GM23338 (cell line): ENCODE data around the gene RAMP1.

Source experiments
- CREB1 ChIP-seq: fragments of 250-450 bp; sonication (Bioruptor Pico); IDR thresholded peaks from 2 replicates; pipeline ENCODE4 v1.5.0; 2020; ENCODE audit warnings: low read depth, mild to moderate bottlenecking, moderate library complexity
- EZH2 ChIP-seq: fragments of 200-600 bp; sonication (generic); IDR thresholded peaks from one replicate; pipeline ENCODE4 v1.8.0; 2017; ENCODE audit warnings: antibody characterized with exemption, mild to moderate bottlenecking, low read depth; ENCODE audit not compliant: unreplicated experiment
- EZH2phosphoT487 ChIP-seq: fragments of 200-600 bp; sonication (generic); IDR thresholded peaks from one replicate; pipeline ENCODE4 v1.8.1; 2018; ENCODE audit warnings: antibody characterized with exemption; ENCODE audit not compliant: unreplicated experiment
- JUNB ChIP-seq: IDR thresholded peaks from one replicate; pipeline ENCODE4 v1.6.1; 2016; ENCODE audit warnings: antibody characterized with exemption; ENCODE audit not compliant: unreplicated experiment
- POLR2AphosphoS5 ChIP-seq: IDR thresholded peaks from 2 replicates; pipeline ENCODE4 v1.6.1; 2016; ENCODE audit warnings: antibody characterized with exemption, low read depth
- ZNF331 ChIP-seq: fragments of 250-450 bp; sonication (Bioruptor Pico); IDR thresholded peaks from 2 replicates; pipeline ENCODE4 v1.5.0; 2020; ENCODE audit warnings: low read depth, mild to moderate bottlenecking, moderate library complexity
- TF ChIP-seq, protein P1 (sequence below), 2 experiments: fragments of 200-600 bp in 1 of 2; sonication (generic) in 1 of 2; conservative IDR thresholded peaks; 2 replicates each; pipeline versions ENCODE4 v1.5.1 to v1.6.1; 2016 to 2017; ENCODE audit warnings: antibody characterized with exemption in 2 of 2, low read depth in 2 of 2, mild to moderate bottlenecking in 2 of 2, moderate library complexity in 1 of 2
- TF ChIP-seq, protein P2 (sequence below): IDR thresholded peaks from one replicate; pipeline ENCODE4 v1.6.1; 2018; ENCODE audit warnings: antibody characterized with exemption; ENCODE audit not compliant: unreplicated experiment
- TF ChIP-seq, protein P3 (sequence below): IDR thresholded peaks from 2 replicates; pipeline ENCODE4 v1.6.1; 2016; ENCODE audit warnings: antibody characterized with exemption

DNA sequence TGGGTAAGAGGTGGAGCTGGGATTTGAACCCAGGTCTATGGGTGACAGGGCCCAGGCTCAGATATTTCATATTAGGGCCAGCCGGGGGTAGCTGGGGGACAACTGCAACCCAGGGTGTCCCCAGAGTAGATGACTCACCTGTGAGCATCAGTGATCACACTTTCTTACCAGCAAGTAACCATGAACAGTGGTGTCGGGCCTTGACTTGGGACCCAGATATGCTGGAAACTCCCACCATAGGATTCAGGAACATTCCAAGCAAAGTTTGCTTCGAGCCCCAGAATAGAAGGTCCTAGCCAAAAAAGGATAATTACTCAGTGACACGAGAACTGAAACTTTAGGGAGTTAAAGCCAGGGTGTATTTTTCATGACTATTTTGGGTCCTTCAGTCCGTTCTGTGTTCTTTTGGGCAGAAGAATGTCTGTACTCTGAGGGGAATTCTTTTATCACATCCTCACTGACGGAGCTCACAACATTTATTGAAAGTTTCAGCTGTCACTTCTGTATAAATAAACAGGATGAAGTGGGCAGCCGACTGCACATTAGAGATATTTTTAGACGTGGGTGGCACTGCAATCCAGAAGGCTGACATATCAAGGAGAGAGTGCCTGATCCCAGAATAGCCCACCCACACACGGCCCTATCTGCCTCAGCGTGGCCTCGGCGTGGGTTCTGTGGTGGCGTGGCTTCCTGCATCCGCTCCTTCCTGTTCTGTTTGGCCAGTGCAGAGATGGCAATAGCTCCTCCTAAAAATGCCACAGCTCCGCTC is 45.6 kb downstream of the RAMP1 start:
- TF ChIP-seq, protein P1, sequence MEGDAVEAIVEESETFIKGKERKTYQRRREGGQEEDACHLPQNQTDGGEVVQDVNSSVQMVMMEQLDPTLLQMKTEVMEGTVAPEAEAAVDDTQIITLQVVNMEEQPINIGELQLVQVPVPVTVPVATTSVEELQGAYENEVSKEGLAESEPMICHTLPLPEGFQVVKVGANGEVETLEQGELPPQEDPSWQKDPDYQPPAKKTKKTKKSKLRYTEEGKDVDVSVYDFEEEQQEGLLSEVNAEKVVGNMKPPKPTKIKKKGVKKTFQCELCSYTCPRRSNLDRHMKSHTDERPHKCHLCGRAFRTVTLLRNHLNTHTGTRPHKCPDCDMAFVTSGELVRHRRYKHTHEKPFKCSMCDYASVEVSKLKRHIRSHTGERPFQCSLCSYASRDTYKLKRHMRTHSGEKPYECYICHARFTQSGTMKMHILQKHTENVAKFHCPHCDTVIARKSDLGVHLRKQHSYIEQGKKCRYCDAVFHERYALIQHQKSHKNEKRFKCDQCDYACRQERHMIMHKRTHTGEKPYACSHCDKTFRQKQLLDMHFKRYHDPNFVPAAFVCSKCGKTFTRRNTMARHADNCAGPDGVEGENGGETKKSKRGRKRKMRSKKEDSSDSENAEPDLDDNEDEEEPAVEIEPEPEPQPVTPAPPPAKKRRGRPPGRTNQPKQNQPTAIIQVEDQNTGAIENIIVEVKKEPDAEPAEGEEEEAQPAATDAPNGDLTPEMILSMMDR (conservative IDR thresholded peaks at IDR 0.05; ENCODE audit: low read depth in 2 of 2), result no peak
- TF ChIP-seq EZH2 (no peak), EZH2phosphoT487 (no peak), CREB1 (CRISPR knock-in tag) (no peak), POLR2AphosphoS5 (no peak), JUNB (no peak), ZNF331 (CRISPR knock-in tag) (no peak)
- TF ChIP-seq, protein P2, sequence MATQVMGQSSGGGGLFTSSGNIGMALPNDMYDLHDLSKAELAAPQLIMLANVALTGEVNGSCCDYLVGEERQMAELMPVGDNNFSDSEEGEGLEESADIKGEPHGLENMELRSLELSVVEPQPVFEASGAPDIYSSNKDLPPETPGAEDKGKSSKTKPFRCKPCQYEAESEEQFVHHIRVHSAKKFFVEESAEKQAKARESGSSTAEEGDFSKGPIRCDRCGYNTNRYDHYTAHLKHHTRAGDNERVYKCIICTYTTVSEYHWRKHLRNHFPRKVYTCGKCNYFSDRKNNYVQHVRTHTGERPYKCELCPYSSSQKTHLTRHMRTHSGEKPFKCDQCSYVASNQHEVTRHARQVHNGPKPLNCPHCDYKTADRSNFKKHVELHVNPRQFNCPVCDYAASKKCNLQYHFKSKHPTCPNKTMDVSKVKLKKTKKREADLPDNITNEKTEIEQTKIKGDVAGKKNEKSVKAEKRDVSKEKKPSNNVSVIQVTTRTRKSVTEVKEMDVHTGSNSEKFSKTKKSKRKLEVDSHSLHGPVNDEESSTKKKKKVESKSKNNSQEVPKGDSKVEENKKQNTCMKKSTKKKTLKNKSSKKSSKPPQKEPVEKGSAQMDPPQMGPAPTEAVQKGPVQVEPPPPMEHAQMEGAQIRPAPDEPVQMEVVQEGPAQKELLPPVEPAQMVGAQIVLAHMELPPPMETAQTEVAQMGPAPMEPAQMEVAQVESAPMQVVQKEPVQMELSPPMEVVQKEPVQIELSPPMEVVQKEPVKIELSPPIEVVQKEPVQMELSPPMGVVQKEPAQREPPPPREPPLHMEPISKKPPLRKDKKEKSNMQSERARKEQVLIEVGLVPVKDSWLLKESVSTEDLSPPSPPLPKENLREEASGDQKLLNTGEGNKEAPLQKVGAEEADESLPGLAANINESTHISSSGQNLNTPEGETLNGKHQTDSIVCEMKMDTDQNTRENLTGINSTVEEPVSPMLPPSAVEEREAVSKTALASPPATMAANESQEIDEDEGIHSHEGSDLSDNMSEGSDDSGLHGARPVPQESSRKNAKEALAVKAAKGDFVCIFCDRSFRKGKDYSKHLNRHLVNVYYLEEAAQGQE, result no peak
- TF ChIP-seq, protein P3, sequence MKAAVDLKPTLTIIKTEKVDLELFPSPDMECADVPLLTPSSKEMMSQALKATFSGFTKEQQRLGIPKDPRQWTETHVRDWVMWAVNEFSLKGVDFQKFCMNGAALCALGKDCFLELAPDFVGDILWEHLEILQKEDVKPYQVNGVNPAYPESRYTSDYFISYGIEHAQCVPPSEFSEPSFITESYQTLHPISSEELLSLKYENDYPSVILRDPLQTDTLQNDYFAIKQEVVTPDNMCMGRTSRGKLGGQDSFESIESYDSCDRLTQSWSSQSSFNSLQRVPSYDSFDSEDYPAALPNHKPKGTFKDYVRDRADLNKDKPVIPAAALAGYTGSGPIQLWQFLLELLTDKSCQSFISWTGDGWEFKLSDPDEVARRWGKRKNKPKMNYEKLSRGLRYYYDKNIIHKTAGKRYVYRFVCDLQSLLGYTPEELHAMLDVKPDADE, result no peak
